Nephron progenitor cell (in vitro differentiated cells): ENCODE data around the gene MAP3K1.

Experiments used
- DNase-seq: peaks from one replicate; pipeline ENCODE4 v3.0.0; 2021
- H3K27ac Mint-ChIP-seq: 2 replicates; pipeline ENCODE4 v1.8.0; 2021; ENCODE audit warnings: mild to moderate bottlenecking, moderate library complexity, mixed read lengths
- H3K27me3 Mint-ChIP-seq: 2 replicates; pipeline ENCODE4 v1.8.0; 2021; ENCODE audit warnings: mild to moderate bottlenecking, low read depth, mixed read lengths; ENCODE audit not compliant: poor library complexity
- H3K36me3 Mint-ChIP-seq: 2 replicates; pipeline ENCODE4 v1.8.0; 2021; ENCODE audit warnings: low read depth, mixed read lengths
- H3K4me1 Mint-ChIP-seq: 2 replicates; pipeline ENCODE4 v1.8.0; 2021; ENCODE audit warnings: mixed read lengths
- H3K4me3 Mint-ChIP-seq: 2 replicates; pipeline ENCODE4 v1.8.0; 2021; ENCODE audit warnings: mild to moderate bottlenecking, moderate library complexity, mixed read lengths
- H3K9me3 Mint-ChIP-seq: 2 replicates; pipeline ENCODE4 v1.8.0; 2021; ENCODE audit warnings: mild to moderate bottlenecking, moderate library complexity, mixed read lengths
- TF ChIP-seq, protein P1 (sequence below): fragments of 200-600 bp; sonication (generic); IDR thresholded peaks from 2 replicates; pipeline ENCODE4 v1.5.0; 2021; ENCODE audit warnings: antibody characterized with exemption

Gene MAP3K1

DNA sequence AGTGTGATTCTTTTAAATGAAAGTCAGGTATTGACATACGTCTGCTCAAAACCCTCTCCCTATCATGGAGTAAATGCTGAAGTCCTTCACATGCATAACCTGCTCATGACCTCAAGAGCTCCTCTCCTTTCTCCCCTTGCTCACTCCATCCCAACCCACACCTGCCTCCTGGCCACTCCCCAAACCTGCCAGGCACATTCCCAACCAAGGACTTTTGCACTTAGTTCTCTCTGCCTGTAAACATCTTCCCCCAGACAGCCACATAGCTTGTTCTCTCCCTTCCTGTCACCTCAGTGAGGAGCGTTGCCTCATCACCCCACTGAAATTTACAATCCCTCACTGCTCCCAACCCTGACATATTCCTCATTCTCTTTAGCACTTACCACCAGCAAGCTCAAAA lies 102.7 kb downstream of the MAP3K1 start:
- TF ChIP-seq, protein P1, sequence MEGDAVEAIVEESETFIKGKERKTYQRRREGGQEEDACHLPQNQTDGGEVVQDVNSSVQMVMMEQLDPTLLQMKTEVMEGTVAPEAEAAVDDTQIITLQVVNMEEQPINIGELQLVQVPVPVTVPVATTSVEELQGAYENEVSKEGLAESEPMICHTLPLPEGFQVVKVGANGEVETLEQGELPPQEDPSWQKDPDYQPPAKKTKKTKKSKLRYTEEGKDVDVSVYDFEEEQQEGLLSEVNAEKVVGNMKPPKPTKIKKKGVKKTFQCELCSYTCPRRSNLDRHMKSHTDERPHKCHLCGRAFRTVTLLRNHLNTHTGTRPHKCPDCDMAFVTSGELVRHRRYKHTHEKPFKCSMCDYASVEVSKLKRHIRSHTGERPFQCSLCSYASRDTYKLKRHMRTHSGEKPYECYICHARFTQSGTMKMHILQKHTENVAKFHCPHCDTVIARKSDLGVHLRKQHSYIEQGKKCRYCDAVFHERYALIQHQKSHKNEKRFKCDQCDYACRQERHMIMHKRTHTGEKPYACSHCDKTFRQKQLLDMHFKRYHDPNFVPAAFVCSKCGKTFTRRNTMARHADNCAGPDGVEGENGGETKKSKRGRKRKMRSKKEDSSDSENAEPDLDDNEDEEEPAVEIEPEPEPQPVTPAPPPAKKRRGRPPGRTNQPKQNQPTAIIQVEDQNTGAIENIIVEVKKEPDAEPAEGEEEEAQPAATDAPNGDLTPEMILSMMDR, result no peak
- H3K9me3 Mint-ChIP-seq, result peaks cover 2% of the 10 kb centered on the region
- DNase-seq, result no peak
- H3K27me3 Mint-ChIP-seq, result no peaks in the 10 kb centered on the region
- H3K4me1 Mint-ChIP-seq, result peaks cover 16% of the 10 kb centered on the region
- peak overlapping the region; percentile 77 for H3K27ac Mint-ChIP-seq
- no peak overlapping the region for H3K4me3 Mint-ChIP-seq
- H3K36me3 Mint-ChIP-seq, result peaks cover 42% of the 10 kb centered on the region

DNA sequence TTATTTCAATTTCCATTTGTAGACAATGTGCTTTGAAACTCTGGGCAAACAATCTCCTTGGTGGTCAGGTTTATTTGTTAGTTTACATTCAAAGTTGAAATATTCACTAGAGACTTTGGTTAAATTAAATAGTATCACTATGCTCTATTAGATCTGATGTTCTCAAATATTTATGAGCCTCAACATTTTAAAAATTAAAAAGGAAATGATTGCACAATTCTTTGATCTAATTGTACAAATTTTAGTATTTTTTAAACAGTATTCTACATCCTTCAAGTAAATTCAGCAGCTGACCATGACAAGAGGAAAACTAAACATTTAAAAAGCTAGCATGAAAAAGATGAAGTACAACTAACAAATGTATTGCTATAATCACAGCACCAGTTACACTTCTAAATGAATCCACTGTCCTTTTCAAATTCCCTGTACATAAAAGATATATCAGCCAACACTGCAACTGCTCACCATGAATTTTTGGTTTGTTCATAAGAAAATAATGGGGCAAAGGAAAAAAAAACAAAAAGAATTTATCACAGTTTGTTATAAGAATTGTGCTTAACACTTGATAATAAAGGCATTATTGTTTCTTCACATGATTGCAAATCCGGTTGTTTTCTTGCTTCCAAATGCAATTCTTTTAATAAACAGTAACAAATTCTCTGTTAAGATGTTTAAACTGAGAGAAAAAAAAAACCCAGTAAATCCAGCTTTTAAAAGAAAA lies 104.8 kb downstream of the MAP3K1 start:
- no peak overlapping the region for H3K27ac Mint-ChIP-seq
- DNase-seq, result no peak
- H3K36me3 Mint-ChIP-seq, result peaks cover 54% of the 10 kb centered on the region
- no peaks in the 10 kb centered on the region for H3K27me3 Mint-ChIP-seq
- TF ChIP-seq, protein P1, result no peak
- H3K9me3 Mint-ChIP-seq, result peaks cover 19% of the 10 kb centered on the region
- H3K4me1 Mint-ChIP-seq, result peaks cover 16% of the 10 kb centered on the region
- H3K4me3 Mint-ChIP-seq, result no peak overlapping the region

DNA sequence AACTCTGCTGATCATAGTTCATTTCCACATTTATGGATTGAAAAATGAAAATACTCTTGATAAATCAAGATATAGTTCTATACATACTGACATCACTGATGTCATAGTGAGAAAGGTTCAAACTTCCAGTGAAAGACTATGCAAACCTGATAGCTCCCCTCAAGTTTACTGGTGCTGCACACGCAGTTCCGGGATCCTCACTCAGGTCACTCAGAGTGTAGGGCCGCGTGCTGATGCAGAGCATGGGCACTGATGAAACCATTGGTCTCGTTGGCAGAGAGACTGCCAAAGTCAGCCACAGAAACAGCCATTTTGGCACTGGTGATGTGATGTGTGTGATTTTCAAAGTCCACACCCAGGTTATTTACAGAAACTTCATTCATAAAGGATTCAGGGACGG lies 107.6 kb downstream of the MAP3K1 start:
- Mint-ChIP-seq H3K4me3 (no peak overlapping the region), H3K27ac (no peak overlapping the region), H3K4me1 (peaks cover 8% of the 10 kb centered on the region), H3K27me3 (peaks cover 3% of the 10 kb centered on the region), H3K36me3 (peaks cover 71% of the 10 kb centered on the region), H3K9me3 (peaks cover 38% of the 10 kb centered on the region)
- no peak for DNase-seq
- TF ChIP-seq, protein P1, result no peak

DNA sequence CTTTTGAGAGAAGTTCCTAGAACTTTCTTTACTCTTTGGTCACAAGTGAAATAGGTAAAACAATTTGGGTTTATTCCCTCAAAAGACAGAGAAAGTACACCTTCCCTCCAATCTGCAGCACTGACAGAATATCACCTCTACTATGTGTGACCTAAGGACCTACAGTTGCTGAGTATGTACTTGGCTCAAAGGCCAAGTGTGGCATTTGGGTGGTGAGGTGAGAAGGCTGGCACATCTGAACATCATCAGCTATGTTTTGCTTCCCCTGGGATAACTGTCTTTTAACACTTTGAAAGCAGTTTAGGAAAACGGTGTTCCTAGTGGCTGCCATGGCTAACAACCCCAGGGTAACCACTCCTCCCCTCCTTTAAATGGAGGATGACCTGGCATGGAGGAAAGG lies 119.0 kb downstream of the MAP3K1 start:
- H3K27ac Mint-ChIP-seq, result no peak overlapping the region
- no peaks in the 10 kb centered on the region for H3K4me1 Mint-ChIP-seq
- H3K27me3 Mint-ChIP-seq, result no peaks in the 10 kb centered on the region
- TF ChIP-seq, protein P1, result no peak
- no peaks in the 10 kb centered on the region for H3K9me3 Mint-ChIP-seq
- H3K36me3 Mint-ChIP-seq, result peaks cover 76% of the 10 kb centered on the region
- no peak for DNase-seq
- no peak overlapping the region for H3K4me3 Mint-ChIP-seq

DNA sequence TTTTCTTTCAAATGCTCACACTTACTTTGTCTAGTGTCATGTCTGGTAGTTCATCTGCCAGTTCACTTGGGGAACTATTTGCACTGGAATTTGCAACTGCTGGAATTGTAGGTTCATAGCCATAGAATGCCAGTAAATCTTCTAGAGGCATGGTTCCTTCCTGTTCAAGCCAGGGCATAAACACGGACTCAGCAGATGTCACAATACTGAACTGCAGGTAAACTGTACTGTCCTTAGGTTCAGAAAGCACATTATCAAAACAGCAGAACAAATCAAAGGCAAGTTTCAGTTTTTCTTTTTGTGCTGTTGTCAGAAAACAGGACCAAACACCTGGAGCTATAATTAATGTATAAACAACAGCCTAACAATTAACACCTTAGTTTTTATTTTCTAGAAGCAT lies 123.5 kb downstream of the MAP3K1 start:
- TF ChIP-seq, protein P1, result no peak
- no peak overlapping the region for H3K4me3 Mint-ChIP-seq
- DNase-seq, result no peak
- no peaks in the 10 kb centered on the region for H3K9me3 Mint-ChIP-seq
- H3K27ac Mint-ChIP-seq, result no peak overlapping the region
- no peaks in the 10 kb centered on the region for H3K4me1 Mint-ChIP-seq
- H3K36me3 Mint-ChIP-seq, result peaks cover 93% of the 10 kb centered on the region
- no peaks in the 10 kb centered on the region for H3K27me3 Mint-ChIP-seq

DNA sequence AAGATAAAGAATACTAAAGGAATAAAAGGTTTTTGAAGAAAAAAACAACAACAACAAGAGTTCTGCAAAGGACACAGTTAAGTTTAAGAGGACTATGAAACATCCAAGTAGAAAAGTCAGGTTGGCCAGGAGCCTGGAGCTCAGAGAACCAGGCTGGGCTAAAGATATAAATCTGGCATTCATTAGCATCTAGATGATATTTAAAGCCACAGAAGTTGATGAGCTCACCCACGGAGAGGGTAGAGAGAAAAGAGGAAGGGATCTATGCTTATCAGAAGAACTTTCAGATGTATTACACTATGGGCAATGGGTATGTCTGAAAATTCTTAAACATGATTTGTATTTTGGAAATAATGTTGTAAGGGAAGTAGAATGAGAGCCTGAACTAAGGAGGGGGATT lies 126.6 kb downstream of the MAP3K1 start:
- Mint-ChIP-seq H3K9me3 (no peaks in the 10 kb centered on the region), H3K4me1 (no peaks in the 10 kb centered on the region), H3K27me3 (no peaks in the 10 kb centered on the region), H3K27ac (peak overlapping the region; percentile 24), H3K4me3 (no peak overlapping the region), H3K36me3 (peaks cover 86% of the 10 kb centered on the region)
- TF ChIP-seq, protein P1, result no peak
- DNase-seq, result no peak
